Stimulated activated CD4-positive, alpha-beta T cell treated with anti-CD3 and anti-CD28 coated beads, Interleukin-2, amount 100 ng/mL, for 48 hours (primary cell): ENCODE results near the gene SMARCA1.

Source experiments
- DNase-seq, 2 donors: peaks; one replicate each; pipeline ENCODE4 v3.0.0-alpha.2; 2020

SMARCA1 gene

DNA sequence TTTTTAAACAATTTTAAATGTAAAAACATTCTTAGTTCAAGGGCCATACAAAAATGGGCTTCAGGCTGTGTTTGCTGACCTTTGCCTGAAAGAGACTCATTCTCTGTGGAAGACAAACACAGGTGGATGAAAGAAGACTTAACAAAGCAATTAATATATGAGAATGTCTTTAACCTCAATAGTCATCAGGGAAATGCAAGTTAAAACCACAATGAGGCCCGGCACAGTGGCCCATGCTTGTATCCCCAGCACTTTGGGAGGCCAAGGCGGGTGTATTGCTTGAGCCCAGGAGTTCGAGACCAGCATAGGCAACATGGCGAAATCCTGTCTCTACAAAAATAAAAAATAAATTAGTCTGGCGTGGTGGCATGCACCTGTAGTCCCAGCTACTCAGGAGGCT, 7.1 kb upstream of the SMARCA1 start:
- DNase-seq, result no peak

GRCh38 chrX:129529685-129530281, 6.5 kb upstream of the SMARCA1 start:
- no peak for DNase-seq

DNA sequence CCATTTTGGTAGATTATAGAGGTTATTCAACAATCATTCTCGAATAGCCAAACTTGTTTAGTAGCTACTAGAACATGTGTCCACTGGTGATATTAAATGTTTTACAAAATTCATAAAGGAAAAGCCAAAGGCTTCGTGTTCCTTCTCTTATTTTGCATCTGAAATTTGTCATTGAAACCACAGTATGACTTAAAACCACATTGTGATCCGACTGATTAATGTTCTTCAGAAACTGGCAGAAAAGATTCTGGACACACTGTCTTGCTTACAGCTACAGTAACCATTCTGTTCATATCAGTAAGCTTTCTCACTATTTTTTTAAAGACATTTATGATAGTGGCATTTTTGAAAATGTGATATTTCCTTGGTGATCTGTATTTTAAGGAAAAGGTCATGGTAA, 2.6 kb upstream of the SMARCA1 start:
- DNase-seq, result no peak

DNA sequence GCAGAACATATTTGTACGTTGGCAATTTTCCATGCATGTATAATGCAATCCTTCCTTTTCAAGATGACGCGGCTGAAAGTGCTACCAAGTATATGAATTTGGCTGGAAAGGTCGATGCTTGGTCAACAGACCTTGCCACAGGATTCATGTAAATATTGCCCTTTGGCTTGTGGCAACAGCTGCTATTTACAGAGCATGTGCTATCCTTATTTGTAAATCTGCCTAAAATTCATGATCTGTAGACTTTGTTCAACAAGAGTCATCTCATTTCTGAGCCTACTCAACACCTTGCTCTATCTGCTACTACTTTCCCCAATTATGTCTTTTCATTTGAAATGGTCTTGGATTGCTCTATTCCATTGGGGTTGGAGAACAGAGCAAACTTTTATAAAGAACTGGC, 1.9 kb upstream of the SMARCA1 start:
- no peak for DNase-seq

GRCh38 chrX:129524250-129524850, 1.1 kb upstream of the SMARCA1 start:
- DNase-seq, result no peak

- DNase-seq, result no peak
Observed at GRCh38 chrX:129522184-129523078, 859 bp downstream of the SMARCA1 start.

DNA sequence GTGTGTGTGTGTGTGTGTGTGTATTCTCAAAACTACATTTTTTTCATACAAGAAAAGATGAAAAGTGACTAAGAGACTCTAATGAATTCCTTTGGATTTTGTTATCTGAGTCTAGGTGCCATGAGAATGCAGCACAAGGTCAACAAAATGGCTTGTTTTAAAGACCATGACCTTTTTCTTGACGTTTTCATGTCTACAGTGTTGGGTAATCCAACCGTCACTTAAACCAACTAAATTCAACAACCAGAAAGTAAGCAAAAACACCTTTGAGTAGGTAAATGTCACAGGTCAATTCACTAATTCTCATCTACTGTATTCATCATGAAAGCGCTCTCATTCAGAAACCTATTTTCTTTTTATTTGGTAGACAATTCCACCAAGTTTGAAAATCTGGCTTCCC, 3.1 kb downstream of the SMARCA1 start:
- no peak for DNase-seq

- no peak for DNase-seq
Observed at GRCh38 chrX:129516402-129516801, 6.9 kb downstream of the SMARCA1 start.

DNA sequence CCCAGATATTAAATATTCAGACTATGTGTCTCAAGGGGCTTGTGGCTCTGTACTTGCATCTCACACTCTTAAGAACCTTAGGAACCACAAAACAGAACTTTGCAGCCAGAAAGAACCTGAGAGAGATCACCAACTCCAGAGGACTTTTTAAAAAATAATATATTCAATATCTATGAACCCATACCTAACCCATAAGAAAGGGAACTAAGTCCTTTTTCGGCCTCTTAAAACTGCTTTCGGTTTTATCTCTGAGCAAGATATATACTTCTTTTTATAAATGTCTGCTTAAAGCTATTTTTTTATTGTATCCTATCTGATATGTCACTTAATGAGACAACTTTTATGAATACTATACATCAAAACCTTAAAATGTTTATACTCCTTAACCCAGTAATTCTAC, 10.9 kb downstream of the SMARCA1 start:
- DNase-seq, result no peak

DNA sequence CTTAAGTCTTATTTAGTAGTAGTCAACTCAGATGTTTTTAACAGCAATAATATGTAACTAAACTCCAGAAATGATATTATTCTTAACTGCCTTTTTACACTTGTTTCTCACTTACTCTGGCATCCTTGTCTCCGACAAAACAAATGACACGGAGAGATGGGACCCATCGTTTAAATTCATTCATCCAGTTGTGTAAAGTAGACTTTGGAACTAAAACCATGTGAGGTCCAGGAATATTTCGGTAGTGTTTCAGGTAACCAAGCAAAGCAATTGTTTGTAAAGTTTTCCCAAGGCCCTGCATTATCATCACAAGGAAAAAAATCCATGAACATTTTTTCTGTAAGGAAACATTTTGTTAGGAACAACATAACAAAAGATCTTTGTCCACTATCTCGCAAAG, 11.6 kb downstream of the SMARCA1 start:
- DNase-seq, result no peak

- DNase-seq, result no peak
Observed at GRCh38 chrX:129510331-129510730, 13.0 kb downstream of the SMARCA1 start.

GRCh38 chrX:129497146-129497843, 26.0 kb downstream of the SMARCA1 start:
- no peak for DNase-seq

DNA sequence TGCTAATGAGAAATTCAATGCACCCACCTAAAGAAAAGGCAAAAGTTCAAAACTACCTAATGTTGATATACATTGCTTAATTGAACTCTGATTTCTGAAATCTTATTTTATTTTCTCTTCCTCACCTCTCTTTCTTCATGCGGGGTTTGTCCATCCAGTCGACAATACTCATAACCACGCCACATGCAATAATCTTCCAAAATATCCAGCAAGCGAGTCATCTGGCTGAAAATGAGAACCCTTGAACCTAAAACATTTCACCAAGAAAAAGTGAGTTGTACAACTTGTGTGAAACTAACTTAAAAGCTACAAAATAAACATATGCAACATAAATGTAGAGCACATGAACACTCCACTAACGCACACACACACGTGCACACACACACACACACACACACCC, 26.7 kb downstream of the SMARCA1 start:
- DNase-seq, result no peak

GRCh38 chrX:129495900-129496299, 27.4 kb downstream of the SMARCA1 start:
- no peak for DNase-seq

- no peak for DNase-seq
Observed at GRCh38 chrX:129494887-129495286, 28.4 kb downstream of the SMARCA1 start.

DNA sequence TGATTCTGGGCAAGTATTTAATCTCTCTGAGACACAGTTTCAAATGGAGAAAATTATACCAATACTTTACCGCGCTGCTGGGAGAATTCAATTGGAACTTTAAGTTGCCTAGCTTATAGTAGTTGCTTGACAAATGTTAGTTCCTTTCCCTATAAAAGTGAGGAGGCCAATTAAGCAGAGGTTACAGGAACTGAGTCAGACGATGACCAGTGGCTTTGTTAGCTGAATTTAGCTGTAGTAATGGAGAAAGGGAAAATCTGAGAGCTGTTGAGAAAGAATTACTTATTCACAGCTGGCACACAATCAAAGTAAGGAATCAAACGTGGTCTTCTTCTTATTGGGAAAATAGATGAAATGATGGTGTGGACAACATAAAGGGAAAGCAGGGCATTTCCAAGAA, 29.6 kb downstream of the SMARCA1 start:
- DNase-seq, result no peak

GRCh38 chrX:129490330-129490729, 33.0 kb downstream of the SMARCA1 start:
- DNase-seq, result no peak

- no peak for DNase-seq
Observed at GRCh38 chrX:129488359-129488758, 34.9 kb downstream of the SMARCA1 start.

DNA sequence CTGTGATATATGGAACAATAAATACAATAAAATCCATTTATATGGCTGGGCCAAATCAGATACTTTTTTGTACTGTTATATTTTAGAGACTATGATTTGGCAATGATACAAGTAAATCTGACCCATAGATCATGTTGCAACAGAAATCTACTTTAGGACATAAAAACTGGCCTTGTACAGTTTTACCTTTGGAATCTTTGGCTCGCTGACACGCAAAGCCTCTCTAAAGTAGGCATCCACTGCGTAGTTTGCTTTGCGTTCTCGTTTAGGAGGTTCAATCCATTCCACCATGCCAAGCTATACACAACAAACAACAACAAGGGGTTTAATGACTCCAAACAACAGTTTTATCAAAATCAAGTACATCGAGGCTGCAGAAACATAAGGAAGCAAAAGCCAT, 42.4 kb downstream of the SMARCA1 start:
- DNase-seq, result no peak

- DNase-seq, result no peak
Observed at GRCh38 chrX:129478516-129478915, 44.8 kb downstream of the SMARCA1 start.

- no peak for DNase-seq
Observed at GRCh38 chrX:129472116-129472515, 51.2 kb downstream of the SMARCA1 start.

GRCh38 chrX:129462707-129463106, 60.6 kb downstream of the SMARCA1 start:
- DNase-seq, result no peak

GRCh38 chrX:129461801-129462456, 61.4 kb downstream of the SMARCA1 start:
- DNase-seq, result no peak
